HG02759 (cell line): ENCODE results near the gene TINCR.
"Not testable (repeated sequence)": the region's sequence is repeated elsewhere in the genome, so short reads cannot be mapped to it uniquely, and the experiment has no call there.

Experiments used
- ATAC-seq: cut with Tn5 transposase; IDR thresholded peaks from one replicate; pipeline ENCODE4 v1.9.1; 2021; ENCODE audit warnings: mild to moderate bottlenecking, moderate library complexity; ENCODE audit not compliant: unreplicated experiment

TINCR gene

GRCh38 chr19:5567360-5567969, at the start of gene TINCR:
Gene TINCR, minus strand, starts transcription at chr19:5567953.
- ATAC-seq, result no peak

GRCh38 chr19:5617080-5617479, 49.3 kb upstream of the TINCR start:
- ATAC-seq, result no peak

- no peak for ATAC-seq
Observed at GRCh38 chr19:5615756-5616327, 48.1 kb upstream of the TINCR start.

GRCh38 chr19:5612891-5613865, 45.4 kb upstream of the TINCR start:
- ATAC-seq, result no peak

GRCh38 chr19:5609881-5610448, 42.2 kb upstream of the TINCR start:
- ATAC-seq, result no peak

GRCh38 chr19:5608766-5609165, 41.0 kb upstream of the TINCR start:
- ATAC-seq, result not testable (repeated sequence)

- ATAC-seq, result no peak
Observed at GRCh38 chr19:5608291-5608690, 40.5 kb upstream of the TINCR start.

GRCh38 chr19:5607318-5608275, 39.8 kb upstream of the TINCR start:
- ATAC-seq, result no peak

GRCh38 chr19:5605362-5605761, 37.6 kb upstream of the TINCR start:
- no peak for ATAC-seq

- ATAC-seq, result no peak
Observed at GRCh38 chr19:5603626-5604025, 35.9 kb upstream of the TINCR start.

- ATAC-seq, result no peak
Observed at GRCh38 chr19:5600797-5601196, 33.0 kb upstream of the TINCR start.

GRCh38 chr19:5595745-5596144, 28.0 kb upstream of the TINCR start:
- no peak for ATAC-seq

- no peak for ATAC-seq
Observed at GRCh38 chr19:5595129-5595528, 27.4 kb upstream of the TINCR start.

- no peak for ATAC-seq
Observed at GRCh38 chr19:5594521-5594950, 26.8 kb upstream of the TINCR start.

GRCh38 chr19:5593343-5594255, 25.8 kb upstream of the TINCR start:
- ATAC-seq, result no peak

- no peak for ATAC-seq
Observed at GRCh38 chr19:5592531-5593342, 25.0 kb upstream of the TINCR start.

GRCh38 chr19:5591476-5591875, 23.7 kb upstream of the TINCR start:
- no peak for ATAC-seq

GRCh38 chr19:5590865-5591154, 23.1 kb upstream of the TINCR start:
- ATAC-seq, result no peak
